NCI-H2227 (cell line): ENCODE results near the gene HMOX2.

Source experiments
- DNase-seq: peaks from one replicate; lab custom pipeline; 2025; ENCODE audit not compliant: unreplicated experiment; lab: John Stamatoyannopoulos, UW

HMOX2 gene, protein sequence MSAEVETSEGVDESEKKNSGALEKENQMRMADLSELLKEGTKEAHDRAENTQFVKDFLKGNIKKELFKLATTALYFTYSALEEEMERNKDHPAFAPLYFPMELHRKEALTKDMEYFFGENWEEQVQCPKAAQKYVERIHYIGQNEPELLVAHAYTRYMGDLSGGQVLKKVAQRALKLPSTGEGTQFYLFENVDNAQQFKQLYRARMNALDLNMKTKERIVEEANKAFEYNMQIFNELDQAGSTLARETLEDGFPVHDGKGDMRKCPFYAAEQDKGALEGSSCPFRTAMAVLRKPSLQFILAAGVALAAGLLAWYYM

GRCh38 chr16:4475880-4476788 lies at the start of gene HMOX2:
Gene HMOX2 (plus strand): TSS chr16:4476398. CDS start chr16:4505525, 29,127 bp downstream.
- peak; percentile 95 for DNase-seq

DNA sequence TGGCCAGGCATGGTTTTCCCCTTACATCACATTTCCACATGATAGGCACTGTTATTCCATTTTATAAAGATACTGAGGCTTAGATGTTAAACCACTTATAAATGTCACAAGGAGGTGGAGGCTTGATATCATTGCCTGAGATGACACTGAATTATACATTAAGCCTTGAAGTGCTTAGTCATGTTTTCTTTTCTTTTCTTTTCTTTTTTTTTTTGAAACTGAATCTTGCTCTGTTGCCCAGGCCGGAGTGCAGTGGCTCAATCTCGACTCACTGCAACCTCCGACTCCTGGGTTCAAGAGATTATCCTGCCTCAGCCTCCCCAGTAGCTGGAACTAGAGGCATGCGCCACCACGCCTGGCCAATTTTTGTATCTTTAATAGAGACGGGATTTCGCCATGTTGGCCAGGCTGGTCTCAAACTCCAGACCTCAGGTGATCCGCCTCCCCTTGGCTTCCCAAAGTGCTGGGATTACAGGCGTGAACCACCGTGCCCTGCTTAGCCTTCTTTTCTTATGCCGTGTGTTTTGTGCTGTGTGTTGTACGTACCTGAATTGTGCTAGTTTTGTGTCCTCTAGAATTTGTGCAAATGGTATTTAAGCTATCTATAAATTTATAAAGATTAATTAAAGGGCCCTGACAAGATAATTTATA lies 49.4 kb upstream of the HMOX2 start:
- no peak for DNase-seq

- DNase-seq = no peak
Observed at GRCh38 chr16:4428500-4428899, 47.7 kb upstream of the HMOX2 start.

GRCh38 chr16:4431023-4431422 lies 45.2 kb upstream of the HMOX2 start:
- no peak for DNase-seq

DNA sequence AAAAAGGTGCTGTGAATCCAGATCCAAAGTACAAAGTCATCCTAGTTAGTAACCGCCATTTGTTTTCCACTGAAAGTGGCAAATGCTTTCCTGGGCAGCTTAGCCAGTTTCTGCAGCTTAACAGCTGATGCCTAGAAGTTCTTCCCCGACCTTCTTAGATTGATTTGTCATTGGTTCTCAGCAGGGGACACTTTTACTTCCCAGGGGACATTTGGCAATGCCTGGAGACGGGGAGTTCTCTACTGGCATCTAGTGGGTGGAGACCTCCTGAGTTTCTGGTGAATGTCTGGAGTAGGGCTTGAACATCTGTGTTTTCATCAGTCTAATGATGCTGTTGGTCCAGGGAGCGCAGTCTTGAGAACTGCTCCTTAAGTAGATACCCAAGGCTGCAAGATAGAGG lies 43.0 kb upstream of the HMOX2 start:
- no peak for DNase-seq

GRCh38 chr16:4433914-4434787 lies 42.0 kb upstream of the HMOX2 start:
- no peak for DNase-seq

- no peak for DNase-seq
Observed at GRCh38 chr16:4435337-4436067, 40.7 kb upstream of the HMOX2 start.

- DNase-seq = no peak
Observed at GRCh38 chr16:4437366-4437765, 38.8 kb upstream of the HMOX2 start.

- DNase-seq = no peak
Observed at GRCh38 chr16:4442371-4442770, 33.8 kb upstream of the HMOX2 start.

GRCh38 chr16:4443271-4443670 lies 32.9 kb upstream of the HMOX2 start:
- no peak for DNase-seq

DNA sequence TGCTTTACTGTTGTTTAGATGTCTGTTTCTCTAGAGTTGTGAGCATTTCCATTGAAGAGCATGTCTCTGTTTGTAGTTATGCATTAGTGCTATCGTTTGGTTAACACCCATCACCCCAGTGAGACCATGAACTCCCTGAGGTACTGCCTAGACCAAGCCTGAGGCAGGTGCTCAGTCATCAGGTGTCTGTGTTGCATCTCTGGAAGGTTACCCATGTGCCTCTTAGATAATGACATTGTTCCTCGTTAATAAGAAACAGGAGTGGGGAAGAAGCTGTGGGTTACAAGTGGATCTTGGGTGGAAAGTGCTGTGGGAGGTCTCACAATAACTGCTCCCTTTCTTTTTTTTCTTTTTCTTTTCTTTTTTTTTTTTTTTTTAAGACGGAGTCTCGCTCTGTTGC lies 32.2 kb upstream of the HMOX2 start:
- DNase-seq = no peak

DNA sequence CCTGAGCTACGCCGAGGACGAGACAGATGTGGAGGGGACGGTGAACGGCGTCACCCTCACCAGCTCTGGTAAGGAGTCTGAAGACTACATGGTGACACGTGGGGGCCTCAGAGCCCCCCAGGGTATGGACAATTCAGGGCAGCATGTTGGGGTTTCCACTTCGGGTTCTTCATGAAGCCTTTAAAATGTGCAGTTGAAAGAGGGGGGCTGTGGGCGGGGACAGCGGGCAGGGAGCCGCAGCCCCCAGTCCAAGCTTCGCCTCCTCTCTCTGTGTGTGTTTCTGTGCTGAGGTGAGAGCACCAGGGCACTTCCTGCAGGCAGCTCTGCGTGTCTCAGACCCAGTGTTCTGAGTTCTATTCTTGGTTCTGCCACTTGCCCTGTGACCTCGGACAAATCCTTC lies 25.8 kb upstream of the HMOX2 start:
- DNase-seq = no peak

GRCh38 chr16:4450931-4451519 lies 25.2 kb upstream of the HMOX2 start:
- no peak for DNase-seq

DNA sequence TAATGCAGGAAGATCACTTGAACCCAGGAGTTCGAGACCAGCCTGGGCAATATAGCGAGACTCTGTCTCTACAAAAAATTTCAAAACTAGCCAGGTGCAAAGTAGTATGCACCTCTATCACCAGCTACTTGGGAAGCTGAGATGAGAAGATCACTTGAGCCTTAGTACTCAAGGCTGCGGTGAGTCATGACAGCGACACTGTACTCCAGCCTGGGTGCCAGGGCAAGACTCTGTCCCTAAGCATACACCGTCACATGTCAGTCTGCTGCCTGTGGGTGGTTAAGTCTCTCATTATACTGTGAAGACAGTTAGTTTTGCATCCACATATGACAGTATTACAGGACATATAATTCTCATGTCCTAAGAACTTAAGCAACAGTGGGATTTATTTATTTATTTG lies 23.5 kb upstream of the HMOX2 start:
- DNase-seq = no peak

GRCh38 chr16:4454623-4455022 lies 21.6 kb upstream of the HMOX2 start:
- DNase-seq = no peak

GRCh38 chr16:4455081-4455480 lies 21.1 kb upstream of the HMOX2 start:
- DNase-seq = no peak

DNA sequence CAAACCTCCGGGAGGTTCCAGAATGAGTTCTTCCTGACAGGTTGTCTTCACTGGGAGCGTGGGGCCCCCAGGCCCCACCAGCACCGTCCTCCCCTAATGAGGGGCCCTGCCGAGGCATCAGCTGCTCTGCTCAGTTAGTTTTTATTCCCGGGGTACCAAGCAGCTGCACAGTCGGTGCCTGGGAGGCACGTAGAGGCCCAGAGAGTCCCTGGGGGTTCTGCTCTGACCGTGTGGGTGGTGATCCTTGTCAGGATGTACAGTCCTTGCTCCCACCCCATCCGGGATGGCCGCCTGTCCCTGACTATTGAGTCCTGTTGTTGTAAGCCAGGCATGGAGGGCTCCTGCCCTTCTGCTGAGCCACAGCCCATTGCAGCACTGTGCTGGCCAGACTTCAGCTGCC lies 20.2 kb upstream of the HMOX2 start:
- DNase-seq = no peak

DNA sequence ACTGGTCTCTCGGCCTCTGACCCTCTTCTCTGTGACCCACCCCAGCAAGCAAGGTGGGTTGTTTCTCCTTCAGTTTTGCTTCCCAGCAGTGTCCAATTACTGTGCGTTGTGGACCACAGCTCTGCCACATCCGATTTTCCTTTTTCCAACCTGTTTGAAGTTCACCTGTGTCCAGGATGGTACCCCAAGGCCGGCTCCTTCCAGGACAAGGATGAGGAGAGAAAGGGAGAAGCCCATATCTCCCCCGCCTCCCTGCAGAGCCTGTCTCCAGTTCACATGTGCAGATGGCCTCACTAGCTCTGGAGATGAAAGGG lies 15.3 kb upstream of the HMOX2 start:
- peak; percentile 62 for DNase-seq

GRCh38 chr16:4461250-4462085 lies 14.7 kb upstream of the HMOX2 start:
- DNase-seq = peak; percentile 62
